Lower leg skin (tissue), 3 donors: ENCODE measurements around the gene UACA.

Experiments used
- POLR2A ChIP-seq, 2 donors: fragments of 450-650 bp; IDR thresholded peaks; one replicate each; pipeline ENCODE4 v1.6.1; 2016 to 2017; ENCODE audit warnings: antibody characterized with exemption in 2 of 2, mild to moderate bottlenecking in 1 of 2, moderate library complexity in 1 of 2
- TF ChIP-seq, protein P1 (sequence below), 3 donors: fragments of 450-650 bp; IDR thresholded peaks; one replicate each; pipeline ENCODE4 v1.5.1; 2016; ENCODE audit warnings: antibody characterized with exemption in 3 of 3, mild to moderate bottlenecking in 3 of 3, moderate library complexity in 2 of 3

DNA sequence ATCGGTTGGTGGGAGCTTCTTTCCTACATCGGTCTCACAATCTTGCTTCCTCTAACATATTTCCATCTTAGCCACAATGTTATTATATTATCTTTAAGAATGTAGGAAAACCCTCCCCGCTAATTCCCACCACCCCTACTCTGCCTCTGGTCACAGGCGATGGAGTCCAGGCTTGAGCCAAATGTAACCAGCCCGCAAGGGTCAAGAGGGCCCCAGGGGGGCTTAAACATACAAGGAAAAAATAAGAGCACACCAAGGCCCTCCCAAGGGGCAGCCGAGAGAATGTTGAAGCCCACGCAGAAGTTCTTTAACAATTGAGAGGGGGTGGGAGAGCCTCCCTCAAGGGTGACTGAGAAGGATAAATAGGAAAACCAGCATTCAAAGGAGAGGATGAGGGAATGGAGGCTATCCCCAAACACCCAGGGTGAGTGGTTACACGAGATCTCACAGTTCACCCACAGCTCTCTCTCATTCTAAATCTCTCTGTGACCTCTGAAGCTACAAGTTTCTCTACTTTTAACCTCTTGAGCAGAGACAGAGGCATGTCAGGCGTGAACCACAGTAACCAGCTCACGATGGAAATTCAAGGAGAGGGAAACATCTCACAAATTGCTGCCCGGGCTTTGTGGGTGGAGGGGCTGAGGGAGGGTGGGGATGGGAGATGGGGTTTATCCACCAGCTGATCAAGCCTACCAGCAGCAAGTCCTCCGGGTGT lies 31.4 kb upstream of the UACA start:
- TF ChIP-seq, protein P1, sequence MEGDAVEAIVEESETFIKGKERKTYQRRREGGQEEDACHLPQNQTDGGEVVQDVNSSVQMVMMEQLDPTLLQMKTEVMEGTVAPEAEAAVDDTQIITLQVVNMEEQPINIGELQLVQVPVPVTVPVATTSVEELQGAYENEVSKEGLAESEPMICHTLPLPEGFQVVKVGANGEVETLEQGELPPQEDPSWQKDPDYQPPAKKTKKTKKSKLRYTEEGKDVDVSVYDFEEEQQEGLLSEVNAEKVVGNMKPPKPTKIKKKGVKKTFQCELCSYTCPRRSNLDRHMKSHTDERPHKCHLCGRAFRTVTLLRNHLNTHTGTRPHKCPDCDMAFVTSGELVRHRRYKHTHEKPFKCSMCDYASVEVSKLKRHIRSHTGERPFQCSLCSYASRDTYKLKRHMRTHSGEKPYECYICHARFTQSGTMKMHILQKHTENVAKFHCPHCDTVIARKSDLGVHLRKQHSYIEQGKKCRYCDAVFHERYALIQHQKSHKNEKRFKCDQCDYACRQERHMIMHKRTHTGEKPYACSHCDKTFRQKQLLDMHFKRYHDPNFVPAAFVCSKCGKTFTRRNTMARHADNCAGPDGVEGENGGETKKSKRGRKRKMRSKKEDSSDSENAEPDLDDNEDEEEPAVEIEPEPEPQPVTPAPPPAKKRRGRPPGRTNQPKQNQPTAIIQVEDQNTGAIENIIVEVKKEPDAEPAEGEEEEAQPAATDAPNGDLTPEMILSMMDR (IDR thresholded peaks at IDR 0.05) = no peak
- TF ChIP-seq POLR2A (IDR thresholded peaks at IDR 0.05) = no peak
